ENCODE results near the gene TMEM163. TPM values are rescaled to one million over a fixed set of nuclear protein-coding genes. Genes with fewer than 3 reads are reported as not detected.

TMEM163 gene
- total and polyA plus RNA-seq, 2 donors (not counting 3 experiments of a cell fraction or from before 2014, with no cell fraction given) = 1.0 to 2.8 TPM

DNA sequence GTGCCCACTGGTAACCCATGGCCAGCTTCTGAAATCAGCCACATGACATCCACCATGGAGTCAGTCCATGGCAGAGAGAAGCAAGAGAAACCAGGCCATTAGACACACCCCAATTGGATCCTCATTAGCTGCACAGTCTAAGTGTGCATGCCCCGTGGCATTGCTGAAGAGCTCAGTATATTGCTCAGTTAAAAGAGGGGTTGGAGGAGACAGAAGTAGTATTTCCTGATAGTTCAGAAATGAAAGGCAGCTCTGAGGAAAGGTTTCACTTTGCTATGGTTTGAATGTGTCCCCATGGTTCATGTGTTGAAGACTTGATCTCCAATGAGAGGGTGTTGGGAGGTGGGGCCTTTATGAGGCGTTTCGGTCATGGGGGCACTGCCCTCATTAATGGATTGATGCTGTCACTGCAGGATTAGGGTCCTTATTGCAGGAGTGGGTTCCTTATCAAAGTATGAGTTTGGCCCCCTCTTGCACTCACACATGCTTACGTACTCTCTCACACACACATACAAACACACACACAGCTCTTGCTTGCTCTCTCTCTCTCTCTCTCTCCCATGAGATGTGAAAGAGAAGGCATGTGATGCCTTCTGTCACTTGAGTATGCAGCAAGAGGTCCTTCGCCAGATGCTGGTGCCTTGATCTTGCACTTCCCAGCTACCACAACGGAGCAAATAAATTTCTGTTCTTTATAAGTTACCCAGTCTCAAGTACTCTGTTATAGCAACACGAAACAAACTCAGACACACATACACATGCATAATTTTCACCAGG lies 58.0 kb downstream of the TMEM163 start:
- no peak overlapping the region for H3K4me2 ChIP-seq (ENCODE audit: insufficient read depth, low read length)
- dilution Hi-C loops (cut with MboI; ENCODE audit: extremely low pct_ligation_motif_present, low sequenced_read_pairs) = no loop called here
- FAIRE-seq (no peak), DNase-seq (ENCODE audit: low read depth, low spot score) (no peak)
- no peaks in the 10 kb centered on the region for H3K79me2 ChIP-seq (ENCODE audit: control insufficient read depth, insufficient read depth, low read length)
- no peak overlapping the region for H3K9ac ChIP-seq (replicated peaks; ENCODE audit: extremely low read depth, insufficient read depth, low read length)
- H3K9me3 ChIP-seq (replicated peaks; ENCODE audit: control insufficient read depth, insufficient read depth, low read length) = no peaks in the 10 kb centered on the region
- BruUV-seq (replicated peaks) = no TSS peak
- TF ChIP-seq, protein P1, sequence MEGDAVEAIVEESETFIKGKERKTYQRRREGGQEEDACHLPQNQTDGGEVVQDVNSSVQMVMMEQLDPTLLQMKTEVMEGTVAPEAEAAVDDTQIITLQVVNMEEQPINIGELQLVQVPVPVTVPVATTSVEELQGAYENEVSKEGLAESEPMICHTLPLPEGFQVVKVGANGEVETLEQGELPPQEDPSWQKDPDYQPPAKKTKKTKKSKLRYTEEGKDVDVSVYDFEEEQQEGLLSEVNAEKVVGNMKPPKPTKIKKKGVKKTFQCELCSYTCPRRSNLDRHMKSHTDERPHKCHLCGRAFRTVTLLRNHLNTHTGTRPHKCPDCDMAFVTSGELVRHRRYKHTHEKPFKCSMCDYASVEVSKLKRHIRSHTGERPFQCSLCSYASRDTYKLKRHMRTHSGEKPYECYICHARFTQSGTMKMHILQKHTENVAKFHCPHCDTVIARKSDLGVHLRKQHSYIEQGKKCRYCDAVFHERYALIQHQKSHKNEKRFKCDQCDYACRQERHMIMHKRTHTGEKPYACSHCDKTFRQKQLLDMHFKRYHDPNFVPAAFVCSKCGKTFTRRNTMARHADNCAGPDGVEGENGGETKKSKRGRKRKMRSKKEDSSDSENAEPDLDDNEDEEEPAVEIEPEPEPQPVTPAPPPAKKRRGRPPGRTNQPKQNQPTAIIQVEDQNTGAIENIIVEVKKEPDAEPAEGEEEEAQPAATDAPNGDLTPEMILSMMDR (IDR thresholded peaks at IDR 0.05; ENCODE audit: extremely low read depth in 1 of 2, insufficient read depth in 1 of 2, low read depth in 1 of 2, low read length in 2 of 2) = no peak
- TF ChIP-seq, protein P2, sequence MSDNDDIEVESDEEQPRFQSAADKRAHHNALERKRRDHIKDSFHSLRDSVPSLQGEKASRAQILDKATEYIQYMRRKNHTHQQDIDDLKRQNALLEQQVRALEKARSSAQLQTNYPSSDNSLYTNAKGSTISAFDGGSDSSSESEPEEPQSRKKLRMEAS (IDR thresholded peaks at IDR 0.05; ENCODE audit: insufficient read depth, insufficient read length) = no peak
- TF ChIP-seq GATA2 (IDR thresholded peaks at IDR 0.05; ENCODE audit: insufficient read depth, insufficient read length, low read depth, low read length) (no peak), POLR2A (IDR thresholded peaks at IDR 0.05; ENCODE audit: low read depth, low read length) (no peak), FOS (IDR thresholded peaks at IDR 0.05; ENCODE audit: borderline replicate concordance, insufficient read depth, low read length) (no peak), EZH2 (IDR thresholded peaks at IDR 0.05; ENCODE audit: borderline replicate concordance, low read depth, low read length, severe bottlenecking) (no peak), POLR2AphosphoS5 (IDR thresholded peaks at IDR 0.05; ENCODE audit: insufficient read depth, low read depth, low read length) (no peak), MYC (IDR thresholded peaks at IDR 0.05; ENCODE audit: low read depth, low read length) (no peak), JUN (IDR thresholded peaks at IDR 0.05; ENCODE audit: borderline replicate concordance, insufficient read depth, insufficient read length, low read depth) (no peak)
- CTCF ChIA-PET = no interaction called here
- peaks cover 8 to 9% of the 10 kb centered on the region in 2 experiments for H3K27me3 ChIP-seq (ENCODE audit: control insufficient read depth in 2 of 2, insufficient read depth in 2 of 2, low read length in 2 of 2)
- H3K4me3 ChIP-seq (replicated peaks in 1 of 3; ENCODE audit: insufficient read depth in 1 of 3, low read depth in 1 of 3, low read length in 3 of 3) = no peak overlapping the region
- intact Hi-C loops (cut with micrococcal nuclease) = no loop called here
- no peak overlapping the region for H2AFZ ChIP-seq (ENCODE audit: low read depth, low read length)
- no peak overlapping the region for H3K27ac ChIP-seq (ENCODE audit: insufficient read depth, low read depth, low read length)
- POLR2A ChIA-PET = no interaction called here
- H3K4me1 ChIP-seq (ENCODE audit: control insufficient read depth, extremely low read depth, insufficient read depth, low read length) = no peaks in the 10 kb centered on the region
- H3K36me3 ChIP-seq (ENCODE audit: control insufficient read depth in 2 of 2, extremely low read depth in 1 of 2, insufficient read depth in 2 of 2, low read length in 2 of 2) = no peaks in the 10 kb centered on the region
- no peaks in the 10 kb centered on the region for H3K9me1 ChIP-seq (replicated peaks; ENCODE audit: control insufficient read depth, extremely low read depth, insufficient read depth, low read length)
- no peaks in the 10 kb centered on the region for H4K20me1 ChIP-seq (replicated peaks; ENCODE audit: control insufficient read depth, extremely low read depth, insufficient read depth, low read length)
